Cardiac fibroblast (primary cell): Measurements from ENCODE around the gene CD7.
A peak's percentile ranks its signal among the peaks of the same experiment; 100 is the strongest.

ENCODE experiments used
- DNase-seq, 2 donors: peaks; one replicate each; pipeline versions ENCODE4 v3.0.0 to v3.0.0-alpha.2; 2010; ENCODE audit warnings: low read depth in 2 of 2
- H3K4me3 ChIP-seq, 2 donors: replicated peaks in 1 of 2; 1 replicate in 1 of 2; 2 replicates in 1 of 2; pipeline ENCODE4 v1.5.1; 2011; ENCODE audit warnings: low read depth in 2 of 2, low read length in 2 of 2, mild to moderate bottlenecking in 2 of 2, moderate library complexity in 1 of 2
- CTCF ChIP-seq: IDR thresholded peaks from one replicate; pipeline ENCODE4 v1.5.1; 2011; ENCODE audit warnings: low read depth, mild to moderate bottlenecking, low read length, inconsistent platforms

CD7 gene

GRCh38 chr17:82302991-82303943 is 14.1 kb downstream of the CD7 start:
- DNase-seq: no peak
- no peak overlapping the region for H3K4me3 ChIP-seq
- no peak for TF ChIP-seq CTCF

GRCh38 chr17:82302568-82302963 is 14.8 kb downstream of the CD7 start:
- TF ChIP-seq CTCF: no peak
- DNase-seq: no peak
- no peak overlapping the region for H3K4me3 ChIP-seq

- TF ChIP-seq CTCF: no peak
- no peak overlapping the region for H3K4me3 ChIP-seq
- DNase-seq: no peak
These were observed 15.4 kb downstream of the CD7 start for GRCh38 chr17:82301916-82302567.

GRCh38 chr17:82301300-82301915 is 16.0 kb downstream of the CD7 start:
- H3K4me3 ChIP-seq: no peak overlapping the region
- TF ChIP-seq CTCF: no peak
- no peak for DNase-seq

- TF ChIP-seq CTCF: peak; percentile 78
- DNase-seq: peak; percentile 45 to 77
- no peak overlapping the region for H3K4me3 ChIP-seq
These were observed 16.6 kb downstream of the CD7 start for GRCh38 chr17:82300707-82301270.

GRCh38 chr17:82300228-82300627 is 17.2 kb downstream of the CD7 start:
- H3K4me3 ChIP-seq: no peak overlapping the region
- DNase-seq: no peak
- no peak for TF ChIP-seq CTCF
